Colonic mucosa (tissue), 4 donors: Measurements from ENCODE around the gene CLDN9. TPM values are rescaled to one million over a fixed set of nuclear protein-coding genes. Genes with fewer than 3 reads are reported as not detected.

Source experiments
- DNase-seq: peaks from one replicate; pipeline ENCODE4 v3.0.0-alpha.2; 2020
- H3K27ac ChIP-seq: fragments of 200-600 bp; one replicate; pipeline ENCODE4 v1.8.0; 2021
- H3K27me3 ChIP-seq: fragments of 200-600 bp; one replicate; pipeline ENCODE4 v1.8.0; 2021
- H3K36me3 ChIP-seq: fragments of 200-600 bp; one replicate; pipeline ENCODE4 v1.8.0; 2021
- H3K4me1 ChIP-seq: fragments of 200-600 bp; one replicate; pipeline ENCODE4 v1.8.0; 2021; ENCODE audit warnings: mild to moderate bottlenecking
- H3K4me3 ChIP-seq: fragments of 200-600 bp; one replicate; pipeline ENCODE4 v1.8.0; 2021
- H3K9ac ChIP-seq, 2 donors: one replicate each; pipeline ENCODE4 v1.7.0; 2013; ENCODE audit warnings: control low read depth in 2 of 2, low read depth in 2 of 2, low read length in 2 of 2
- H3K9me3 ChIP-seq: fragments of 200-600 bp; one replicate; pipeline ENCODE4 v1.8.0; 2021
- intact Hi-C: fragments of 100-400 bp; cut with DNase I; formaldehyde crosslinking; loops from one replicate; pipeline ENCODE4 v1.14.1; 2022
- total RNA-seq, 2 donors: library from RNA; stranded (reverse); fragmentation: NEBNext Ultra II Directional in 1 of 2; extraction: Animal tissue kit (Norgen Biotek cat#: 25700) in 1 of 2; gene quantifications; one replicate each; pipeline ENCODE4 v1.2.1, GENCODE V29; 2021
- TF ChIP-seq, protein P1 (sequence below): fragments of 200-600 bp; IDR thresholded peaks from one replicate; pipeline ENCODE4 v1.8.0; 2022; ENCODE audit warnings: antibody characterized with exemption, mild to moderate bottlenecking
- donor health status: healthy.
- donor health status: DM: no; HTN: no; CAD: no.
- donor health status: DM: no; HTN: no; CAD: no.

Gene CLDN9
- total RNA-seq, 2 donors from 2014 or later: 0.35 to 0.67 TPM

DNA sequence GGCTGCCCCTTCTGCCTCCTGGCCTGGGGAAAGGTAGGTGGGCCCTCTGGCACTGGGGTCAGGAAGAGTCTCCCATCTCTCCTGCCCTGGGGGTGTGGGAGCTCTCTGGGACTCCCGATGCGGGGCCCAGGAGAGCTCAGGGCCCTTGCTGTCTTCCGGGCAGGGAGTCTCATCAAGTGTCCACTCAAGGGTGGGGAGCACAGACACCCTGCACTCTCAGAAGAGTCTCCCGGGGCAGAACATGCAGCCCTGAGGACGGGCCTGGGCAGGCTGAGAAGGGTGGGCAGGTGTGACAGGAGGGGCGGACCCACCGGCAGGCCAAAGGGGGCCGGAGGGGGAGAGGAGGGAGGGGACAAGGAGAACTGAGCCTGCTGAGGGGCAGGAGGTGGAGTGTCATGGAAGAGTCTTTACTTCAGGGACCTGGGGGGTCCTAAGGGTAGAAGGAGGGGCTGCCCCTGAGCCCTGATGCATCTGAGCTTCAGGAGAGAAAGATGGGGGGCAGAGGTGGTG is 24.1 kb upstream of the CLDN9 start:
- TF ChIP-seq, protein P1, sequence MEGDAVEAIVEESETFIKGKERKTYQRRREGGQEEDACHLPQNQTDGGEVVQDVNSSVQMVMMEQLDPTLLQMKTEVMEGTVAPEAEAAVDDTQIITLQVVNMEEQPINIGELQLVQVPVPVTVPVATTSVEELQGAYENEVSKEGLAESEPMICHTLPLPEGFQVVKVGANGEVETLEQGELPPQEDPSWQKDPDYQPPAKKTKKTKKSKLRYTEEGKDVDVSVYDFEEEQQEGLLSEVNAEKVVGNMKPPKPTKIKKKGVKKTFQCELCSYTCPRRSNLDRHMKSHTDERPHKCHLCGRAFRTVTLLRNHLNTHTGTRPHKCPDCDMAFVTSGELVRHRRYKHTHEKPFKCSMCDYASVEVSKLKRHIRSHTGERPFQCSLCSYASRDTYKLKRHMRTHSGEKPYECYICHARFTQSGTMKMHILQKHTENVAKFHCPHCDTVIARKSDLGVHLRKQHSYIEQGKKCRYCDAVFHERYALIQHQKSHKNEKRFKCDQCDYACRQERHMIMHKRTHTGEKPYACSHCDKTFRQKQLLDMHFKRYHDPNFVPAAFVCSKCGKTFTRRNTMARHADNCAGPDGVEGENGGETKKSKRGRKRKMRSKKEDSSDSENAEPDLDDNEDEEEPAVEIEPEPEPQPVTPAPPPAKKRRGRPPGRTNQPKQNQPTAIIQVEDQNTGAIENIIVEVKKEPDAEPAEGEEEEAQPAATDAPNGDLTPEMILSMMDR: no peak
- H3K9me3 ChIP-seq: no peaks in the 10 kb centered on the region
- H3K36me3 ChIP-seq: no peaks in the 10 kb centered on the region
- intact Hi-C loops: no loop called here
- no peaks in the 10 kb centered on the region for H3K27me3 ChIP-seq
- H3K9ac ChIP-seq: no peak overlapping the region
- H3K4me3 ChIP-seq: no peak overlapping the region
- DNase-seq: no peak
- H3K4me1 ChIP-seq: peaks cover 3% of the 10 kb centered on the region
- H3K27ac ChIP-seq: no peak overlapping the region

DNA sequence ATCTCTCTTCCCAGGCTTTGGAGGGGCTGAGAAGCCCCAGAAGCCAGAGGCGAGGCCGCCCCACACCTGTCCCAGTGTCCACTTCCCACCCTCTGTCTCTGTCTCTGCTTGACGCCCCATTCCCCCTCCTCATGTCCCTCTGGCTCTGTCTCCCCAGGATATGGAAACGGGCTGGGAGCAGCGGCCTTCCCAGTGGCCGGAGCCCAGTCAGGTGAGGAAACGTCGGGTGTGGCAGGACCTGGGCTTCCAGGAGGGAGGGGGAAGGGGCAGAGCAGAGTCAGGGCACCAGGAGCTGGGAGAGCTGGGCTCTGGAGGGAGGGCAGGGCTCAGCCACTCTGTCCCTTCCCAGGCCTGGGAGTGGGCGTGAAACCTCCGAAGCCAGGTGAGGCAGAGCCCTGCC is 21.8 kb upstream of the CLDN9 start:
- intact Hi-C loops: no loop called here
- H3K27me3 ChIP-seq: no peaks in the 10 kb centered on the region
- no peaks in the 10 kb centered on the region for H3K9me3 ChIP-seq
- no peak overlapping the region for H3K9ac ChIP-seq
- DNase-seq: peak; percentile 55
- no peaks in the 10 kb centered on the region for H3K4me1 ChIP-seq
- no peak overlapping the region for H3K4me3 ChIP-seq
- no peaks in the 10 kb centered on the region for H3K36me3 ChIP-seq
- H3K27ac ChIP-seq: no peak overlapping the region
- TF ChIP-seq, protein P1: no peak

DNA sequence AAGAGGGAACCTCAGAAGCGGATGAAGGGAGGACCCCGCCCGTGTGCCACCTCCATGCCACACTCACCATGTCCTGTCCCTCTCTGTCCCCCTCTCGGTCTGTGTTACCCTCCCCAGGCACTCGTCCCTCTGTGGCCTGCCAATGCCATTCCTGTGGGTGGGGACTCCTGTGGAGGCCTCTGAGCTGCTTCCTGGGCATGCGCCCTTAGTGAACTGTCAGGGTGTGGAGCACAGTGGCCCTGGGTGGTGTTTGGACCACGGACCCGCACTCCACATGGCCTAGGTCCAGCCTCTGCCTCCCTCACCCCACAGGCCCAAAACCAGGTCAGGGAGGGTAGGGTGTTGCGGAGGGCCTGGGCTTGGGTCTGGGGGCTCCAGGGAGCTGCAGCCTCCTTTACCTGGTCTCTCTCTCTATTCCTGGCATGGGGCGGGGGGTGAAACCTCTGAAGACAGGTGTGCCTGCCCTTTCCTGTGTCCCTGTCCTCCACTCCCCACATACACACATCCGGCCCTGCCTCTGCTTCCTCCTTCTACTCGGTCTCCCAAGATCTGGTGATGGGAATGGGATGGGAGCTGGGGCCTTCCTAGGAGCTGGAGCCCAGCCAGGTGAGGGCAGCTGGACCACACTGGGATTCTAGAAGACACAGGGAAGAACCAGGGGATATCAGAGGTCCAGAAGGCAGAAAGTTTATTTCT is 21.0 kb upstream of the CLDN9 start:
- H3K4me3 ChIP-seq: no peak overlapping the region
- H3K9ac ChIP-seq: no peak overlapping the region
- TF ChIP-seq, protein P1: no peak
- H3K9me3 ChIP-seq: no peaks in the 10 kb centered on the region
- H3K27me3 ChIP-seq: no peaks in the 10 kb centered on the region
- DNase-seq: peak; percentile 45
- no peak overlapping the region for H3K27ac ChIP-seq
- intact Hi-C loops: no loop called here
- H3K4me1 ChIP-seq: no peaks in the 10 kb centered on the region
- H3K36me3 ChIP-seq: no peaks in the 10 kb centered on the region

DNA sequence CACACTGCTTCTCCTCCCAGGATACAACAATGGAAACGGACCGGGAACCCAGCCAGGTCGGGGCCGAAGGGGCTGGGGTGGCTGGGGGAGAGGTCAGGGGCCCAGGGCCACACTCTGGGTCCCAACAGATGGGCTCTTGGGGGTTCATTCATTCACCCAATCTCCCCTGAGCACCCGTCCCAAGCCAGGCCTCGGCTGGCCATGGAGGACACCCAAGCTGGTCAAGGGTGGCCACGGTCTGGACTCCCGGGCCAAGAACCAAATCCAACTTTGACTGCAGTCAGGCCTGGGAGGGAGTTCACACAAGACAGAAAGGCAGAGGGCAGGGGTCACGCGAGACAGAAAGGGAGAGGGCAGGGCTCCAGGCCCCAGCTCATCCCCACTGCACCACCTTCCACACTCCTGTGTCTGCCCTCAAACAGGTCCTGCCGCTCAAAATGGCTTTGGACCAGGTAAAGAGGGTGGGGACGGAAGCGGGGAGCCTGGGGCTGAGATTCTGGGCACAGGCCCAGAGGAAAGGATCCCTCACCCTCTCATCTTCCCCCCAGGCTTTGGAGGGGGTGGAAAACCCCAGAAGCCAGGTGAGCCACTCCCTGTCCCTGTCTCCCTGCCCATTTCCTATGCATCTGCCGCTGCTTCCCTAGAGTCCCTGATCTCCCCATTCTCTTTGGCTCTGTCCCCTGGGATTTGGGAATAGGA is 20.2 kb upstream of the CLDN9 start:
- Histone ChIP-seq H3K9me3 (no peaks in the 10 kb centered on the region), H3K4me3 (no peak overlapping the region), H3K4me1 (no peaks in the 10 kb centered on the region), H3K27me3 (no peaks in the 10 kb centered on the region), H3K36me3 (no peaks in the 10 kb centered on the region), H3K27ac (no peak overlapping the region), H3K9ac (no peak overlapping the region)
- intact Hi-C loops: no loop called here
- TF ChIP-seq, protein P1: no peak
- DNase-seq: no peak

DNA sequence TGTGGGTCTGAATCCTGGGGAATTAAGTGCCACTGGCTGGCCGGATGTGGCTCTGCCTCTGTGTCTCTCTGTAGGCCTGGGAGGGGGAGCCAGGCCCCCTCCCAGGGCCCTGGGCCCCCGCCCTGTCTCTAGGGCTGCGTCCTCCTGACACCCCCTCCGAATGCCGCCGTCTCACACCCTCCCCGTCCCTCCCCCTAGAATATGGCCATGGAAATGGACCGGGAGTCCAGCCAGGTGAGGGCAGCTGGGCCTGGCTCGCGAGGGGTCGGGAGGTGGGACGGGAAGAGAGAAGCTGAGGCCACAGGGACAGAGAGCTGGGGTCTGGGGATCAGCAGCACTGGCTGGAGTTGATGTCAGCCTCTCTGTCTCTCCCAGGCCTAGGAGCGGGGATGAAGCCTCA is 16.4 kb upstream of the CLDN9 start:
- DNase-seq: no peak
- Histone ChIP-seq H3K9me3 (no peaks in the 10 kb centered on the region), H3K27me3 (no peaks in the 10 kb centered on the region), H3K4me3 (no peak overlapping the region), H3K4me1 (no peaks in the 10 kb centered on the region), H3K9ac (no peak overlapping the region), H3K27ac (no peak overlapping the region), H3K36me3 (no peaks in the 10 kb centered on the region)
- TF ChIP-seq, protein P1: no peak
- intact Hi-C loops: no loop called here
